ENCODE data around the gene SORL1. TPM values are rescaled to one million over a fixed set of nuclear protein-coding genes. Genes with fewer than 3 reads are reported as not detected.
"Not testable (repeated sequence)": the region's sequence is repeated elsewhere in the genome, so short reads cannot be mapped to it uniquely, and the experiment has no call there.

SORL1 gene
- total and polyA plus RNA-seq, 2 of the 13 experiments (the other 11 are each of a cell fraction or from before 2014, with no cell fraction given) = 21.3 to 148 TPM

DNA sequence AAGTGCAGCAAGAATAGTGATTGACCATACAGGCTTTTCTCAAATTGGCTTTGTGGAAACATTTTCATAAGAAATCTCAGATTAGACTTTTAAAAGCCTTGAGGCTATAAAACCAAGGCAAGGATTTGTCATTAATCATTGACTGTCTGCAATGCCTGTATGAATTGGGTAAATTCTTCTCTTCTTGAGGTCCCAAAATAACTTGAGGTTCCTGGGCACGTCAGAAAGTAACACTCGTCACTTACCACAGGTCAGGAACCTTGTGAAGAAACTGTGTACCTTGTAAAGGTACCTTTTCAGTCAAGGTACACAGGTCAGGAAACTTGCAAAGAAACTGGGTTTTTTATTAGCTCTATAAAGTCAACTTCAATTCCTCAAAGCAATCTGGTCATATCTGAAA lies 43.3 kb upstream of the SORL1 start:
- no peak overlapping the region for H2AFZ ChIP-seq (ENCODE audit: low read length)
- DNase-seq (ENCODE audit: low spot score) (no peak), ATAC-seq (no peak), FAIRE-seq (no peak)
- H3K9me3 ChIP-seq (ENCODE audit: low read length) = no peaks in the 10 kb centered on the region
- H3K79me2 ChIP-seq (ENCODE audit: insufficient read depth, low read length) = no peaks in the 10 kb centered on the region
- H3K36me3 ChIP-seq (replicated peaks in 1 of 2; ENCODE audit: control insufficient read depth in 1 of 2, insufficient read depth in 2 of 2, low read length in 2 of 2) = no peaks in the 10 kb centered on the region
- H3K4me1 ChIP-seq (ENCODE audit: insufficient read depth, low read length) = no peaks in the 10 kb centered on the region; the same call in 1 of the 2 replicates
- H3K4me3 ChIP-seq (replicated peaks in 1 of 3; ENCODE audit: insufficient read depth in 1 of 3, low read depth in 2 of 3, low read length in 3 of 3) = no peak overlapping the region
- no peak for TF ChIP-seq FOXJ3 (CRISPR knock-in tag; IDR thresholded peaks at IDR 0.05; ENCODE audit: borderline replicate concordance)
- TF ChIP-seq RCOR2 (CRISPR knock-in tag; IDR thresholded peaks at IDR 0.05) = no peak
- no peak for TF ChIP-seq HNRNPL (IDR thresholded peaks at IDR 0.05; ENCODE audit: low read depth, low read length)
- TF ChIP-seq, protein P1, sequence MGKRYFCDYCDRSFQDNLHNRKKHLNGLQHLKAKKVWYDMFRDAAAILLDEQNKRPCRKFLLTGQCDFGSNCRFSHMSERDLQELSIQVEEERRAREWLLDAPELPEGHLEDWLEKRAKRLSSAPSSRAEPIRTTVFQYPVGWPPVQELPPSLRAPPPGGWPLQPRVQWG (CRISPR knock-in tag; IDR thresholded peaks at IDR 0.05; ENCODE audit: borderline replicate concordance, low read depth) = no peak
- TF ChIP-seq, protein P2, sequence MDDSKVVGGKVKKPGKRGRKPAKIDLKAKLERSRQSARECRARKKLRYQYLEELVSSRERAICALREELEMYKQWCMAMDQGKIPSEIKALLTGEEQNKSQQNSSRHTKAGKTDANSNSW (CRISPR knock-in tag; IDR thresholded peaks at IDR 0.05; ENCODE audit: borderline replicate concordance) = no peak
- TF ChIP-seq, protein P3, sequence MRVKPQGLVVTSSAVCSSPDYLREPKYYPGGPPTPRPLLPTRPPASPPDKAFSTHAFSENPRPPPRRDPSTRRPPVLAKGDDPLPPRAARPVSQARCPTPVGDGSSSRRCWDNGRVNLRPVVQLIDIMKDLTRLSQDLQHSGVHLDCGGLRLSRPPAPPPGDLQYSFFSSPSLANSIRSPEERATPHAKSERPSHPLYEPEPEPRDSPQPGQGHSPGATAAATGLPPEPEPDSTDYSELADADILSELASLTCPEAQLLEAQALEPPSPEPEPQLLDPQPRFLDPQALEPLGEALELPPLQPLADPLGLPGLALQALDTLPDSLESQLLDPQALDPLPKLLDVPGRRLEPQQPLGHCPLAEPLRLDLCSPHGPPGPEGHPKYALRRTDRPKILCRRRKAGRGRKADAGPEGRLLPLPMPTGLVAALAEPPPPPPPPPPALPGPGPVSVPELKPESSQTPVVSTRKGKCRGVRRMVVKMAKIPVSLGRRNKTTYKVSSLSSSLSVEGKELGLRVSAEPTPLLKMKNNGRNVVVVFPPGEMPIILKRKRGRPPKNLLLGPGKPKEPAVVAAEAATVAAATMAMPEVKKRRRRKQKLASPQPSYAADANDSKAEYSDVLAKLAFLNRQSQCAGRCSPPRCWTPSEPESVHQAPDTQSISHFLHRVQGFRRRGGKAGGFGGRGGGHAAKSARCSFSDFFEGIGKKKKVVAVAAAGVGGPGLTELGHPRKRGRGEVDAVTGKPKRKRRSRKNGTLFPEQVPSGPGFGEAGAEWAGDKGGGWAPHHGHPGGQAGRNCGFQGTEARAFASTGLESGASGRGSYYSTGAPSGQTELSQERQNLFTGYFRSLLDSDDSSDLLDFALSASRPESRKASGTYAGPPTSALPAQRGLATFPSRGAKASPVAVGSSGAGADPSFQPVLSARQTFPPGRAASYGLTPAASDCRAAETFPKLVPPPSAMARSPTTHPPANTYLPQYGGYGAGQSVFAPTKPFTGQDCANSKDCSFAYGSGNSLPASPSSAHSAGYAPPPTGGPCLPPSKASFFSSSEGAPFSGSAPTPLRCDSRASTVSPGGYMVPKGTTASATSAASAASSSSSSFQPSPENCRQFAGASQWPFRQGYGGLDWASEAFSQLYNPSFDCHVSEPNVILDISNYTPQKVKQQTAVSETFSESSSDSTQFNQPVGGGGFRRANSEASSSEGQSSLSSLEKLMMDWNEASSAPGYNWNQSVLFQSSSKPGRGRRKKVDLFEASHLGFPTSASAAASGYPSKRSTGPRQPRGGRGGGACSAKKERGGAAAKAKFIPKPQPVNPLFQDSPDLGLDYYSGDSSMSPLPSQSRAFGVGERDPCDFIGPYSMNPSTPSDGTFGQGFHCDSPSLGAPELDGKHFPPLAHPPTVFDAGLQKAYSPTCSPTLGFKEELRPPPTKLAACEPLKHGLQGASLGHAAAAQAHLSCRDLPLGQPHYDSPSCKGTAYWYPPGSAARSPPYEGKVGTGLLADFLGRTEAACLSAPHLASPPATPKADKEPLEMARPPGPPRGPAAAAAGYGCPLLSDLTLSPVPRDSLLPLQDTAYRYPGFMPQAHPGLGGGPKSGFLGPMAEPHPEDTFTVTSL (CRISPR knock-in tag; IDR thresholded peaks at IDR 0.05; ENCODE audit: borderline replicate concordance) = no peak
- TF ChIP-seq HOXA3 (CRISPR knock-in tag; IDR thresholded peaks at IDR 0.05) = no peak
- no peak for TF ChIP-seq ZNF251 (CRISPR knock-in tag; IDR thresholded peaks at IDR 0.05)
- TF ChIP-seq RXRB (CRISPR knock-in tag; IDR thresholded peaks at IDR 0.05; ENCODE audit: borderline replicate concordance) = no peak
- no peak for TF ChIP-seq NFKBIZ (CRISPR knock-in tag; IDR thresholded peaks at IDR 0.05)
- 0 out of 5 replicates have a peak, but pooled peaks cover 0 to 3% of the 10 kb centered on the region in 2 experiments for H3K27me3 ChIP-seq (ENCODE audit: control insufficient read depth in 1 of 2, insufficient read depth in 2 of 2, low read length in 2 of 2)
- no peak overlapping the region for H3K9ac ChIP-seq (ENCODE audit: insufficient read depth, low read depth, low read length)
- CTCF ChIA-PET (ENCODE audit: low intra/inter-chr PET ratio, low total read pairs) = no interaction called here
- BruUV-seq (replicated peaks) = no TSS peak
- H4K20me1 ChIP-seq (ENCODE audit: insufficient read depth, low read length) = no peaks in the 10 kb centered on the region
- H3K4me2 ChIP-seq (ENCODE audit: low read depth, low read length) = no peak overlapping the region
- WGBS (ENCODE audit: low lambda C conversion rate) = 0% methylated on average over 2 of the region's 2 CpGs
- in situ Hi-C loops (cut with HindIII; ENCODE audit: extremely low pct_ligation_motif_present, low pct_unique_long_range_greater_than_20kb) = no loop called here
- no peak overlapping the region for H3K27ac ChIP-seq (ENCODE audit: extremely low read length, insufficient read depth, low read length)
- POLR2A ChIA-PET = no interaction called here
- intact Hi-C loops (cut with micrococcal nuclease; ENCODE audit: unreplicated experiment) = no loop called here

DNA sequence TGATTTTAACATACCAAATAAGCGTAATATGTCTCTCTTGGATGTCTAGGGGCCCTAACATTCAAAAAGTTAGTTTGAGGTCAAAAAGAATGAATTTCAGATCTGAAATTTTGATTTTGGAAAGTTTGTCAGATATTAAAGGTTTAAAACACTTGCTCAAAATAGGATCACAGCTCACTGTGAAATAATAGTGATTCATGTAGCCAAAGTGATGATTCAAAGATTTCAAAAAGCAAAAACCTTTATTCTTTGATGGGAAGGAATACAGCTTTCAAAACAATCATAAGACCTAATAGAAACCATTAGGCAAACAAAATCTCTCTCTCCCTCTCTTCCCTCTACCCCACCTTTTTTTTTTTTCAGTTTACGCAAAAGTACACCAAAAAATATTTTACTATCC lies 42.1 kb upstream of the SORL1 start:
- H3K4me2 ChIP-seq (ENCODE audit: low read depth, low read length); CTCF ChIA-PET (ENCODE audit: low intra/inter-chr PET ratio, low total read pairs); H3K27ac ChIP-seq (ENCODE audit: extremely low read length, insufficient read depth, low read length); H2AFZ ChIP-seq (ENCODE audit: low read length); H3K4me3 ChIP-seq (replicated peaks in 1 of 3; ENCODE audit: insufficient read depth in 1 of 3, low read depth in 2 of 3, low read length in 3 of 3); H3K9ac ChIP-seq (ENCODE audit: insufficient read depth, low read depth, low read length); in situ Hi-C loops (cut with HindIII; ENCODE audit: extremely low pct_ligation_motif_present, low pct_unique_long_range_greater_than_20kb); H3K4me1 ChIP-seq (ENCODE audit: insufficient read depth, low read length); intact Hi-C loops (cut with micrococcal nuclease; ENCODE audit: unreplicated experiment); BruUV-seq (replicated peaks); POLR2A ChIA-PET; H3K9me3 ChIP-seq (ENCODE audit: low read length); H3K79me2 ChIP-seq (ENCODE audit: insufficient read depth, low read length); ATAC-seq; FAIRE-seq; H4K20me1 ChIP-seq (ENCODE audit: insufficient read depth, low read length); H3K27me3 ChIP-seq (ENCODE audit: control insufficient read depth in 1 of 2, insufficient read depth in 2 of 2, low read length in 2 of 2); H3K36me3 ChIP-seq (replicated peaks in 1 of 2; ENCODE audit: control insufficient read depth in 1 of 2, insufficient read depth in 2 of 2, low read length in 2 of 2); DNase-seq (ENCODE audit: low spot score): not testable (repeated sequence)
- 93% methylated on average over 2 of the region's 2 CpGs for WGBS (ENCODE audit: low lambda C conversion rate)

All from HepG2 (cell line).